ENCODE data around the gene MESP2. TPM values are rescaled to one million over a fixed set of nuclear protein-coding genes. Genes with fewer than 3 reads are reported as not detected.

MESP2 gene
- total and polyA plus RNA-seq, 2 of the 8 experiments (the other 6 are each of a cell fraction or from before 2014, with no cell fraction given) = 0.35 to 0.80 TPM

DNA sequence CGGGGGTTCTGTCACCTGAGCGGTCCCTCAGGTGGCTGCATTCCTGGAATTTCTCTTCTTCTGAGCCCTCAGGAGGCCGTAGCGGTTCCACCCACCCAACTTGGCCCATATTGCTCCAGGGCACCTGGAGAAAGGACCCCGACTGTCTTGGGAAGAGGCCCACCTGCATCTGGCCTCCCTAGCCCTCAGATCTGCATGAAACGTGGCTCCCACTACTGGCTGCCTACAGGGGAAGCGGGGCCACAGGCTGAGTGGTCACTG lies 48.4 kb downstream of the MESP2 start:
- Histone ChIP-seq H3K9me3 (ENCODE audit: insufficient read depth in 2 of 2, low read depth in 1 of 2, low read length in 1 of 2) (no peaks in the 10 kb centered on the region), H2AFZ (ENCODE audit: low read length) (no peak overlapping the region), H3K9ac (replicated peaks in 1 of 4; ENCODE audit: extremely low read depth in 1 of 4, low read depth in 3 of 4, low read length in 3 of 4) (no peak overlapping the region), H3K27ac (ENCODE audit: low read depth, low read length) (no peak overlapping the region), H3K79me1 (ENCODE audit: low read depth, low read length) (no peaks in the 10 kb centered on the region), H2BK12ac (ENCODE audit: low read depth, low read length) (no peak overlapping the region), H3K79me2 (ENCODE audit: control insufficient read depth in 1 of 2, insufficient read depth in 2 of 2, low read length in 2 of 2) (no peaks in the 10 kb centered on the region), H4K91ac (replicated peaks; ENCODE audit: insufficient read length, low read length) (no peak overlapping the region), H4K20me1 (replicated peaks in 1 of 2; ENCODE audit: control insufficient read depth in 1 of 2, insufficient read depth in 2 of 2, low read length in 2 of 2) (peaks cover 0 to 2% of the 10 kb centered on the region in 2 experiments), H3K4me1 (replicated peaks in 1 of 4; ENCODE audit: control insufficient read depth in 3 of 4, insufficient read depth in 4 of 4, low read length in 3 of 4) (peaks cover 0 to 11% (median 2%) of the 10 kb centered on the region in 4 experiments; a peak in 2 of 7 replicates), H2AK5ac (ENCODE audit: low read depth, low read length) (no peak overlapping the region), H3K18ac (ENCODE audit: extremely low read depth, low read length) (no peak overlapping the region), H2BK5ac (ENCODE audit: low read depth, low read length) (no peak overlapping the region), H2BK20ac (ENCODE audit: low read length) (no peak overlapping the region), H3K23ac (ENCODE audit: insufficient read length) (no peak overlapping the region), H3K36me3 (ENCODE audit: control insufficient read depth in 2 of 4, insufficient read depth in 4 of 4, low read length in 3 of 4) (no peaks in the 10 kb centered on the region), H3K56ac (replicated peaks; ENCODE audit: insufficient read length, low read depth, low read length) (no peak overlapping the region), H3K4me3 (ENCODE audit: extremely low read depth in 1 of 4, insufficient read depth in 2 of 4, low read depth in 3 of 4, low read length in 4 of 4) (no peak overlapping the region), H4K5ac (ENCODE audit: insufficient read length, low read depth, low read length) (no peak overlapping the region), H3K27me3 (replicated peaks in 1 of 4; ENCODE audit: control insufficient read depth in 3 of 4, extremely low read depth in 1 of 4, insufficient read depth in 3 of 4, low read length in 3 of 4) (no peaks in the 10 kb centered on the region), H2BK120ac (replicated peaks; ENCODE audit: low read depth, low read length) (no peak overlapping the region), H4K8ac (ENCODE audit: extremely low read depth, insufficient read depth, low read length) (no peak overlapping the region), H3K14ac (ENCODE audit: insufficient read length) (no peak overlapping the region), H3K23me2 (ENCODE audit: low read depth, low read length) (no peaks in the 10 kb centered on the region), H3K4ac (replicated peaks; ENCODE audit: insufficient read length, low read depth, low read length) (no peak overlapping the region), H3K4me2 (ENCODE audit: insufficient read depth in 1 of 2, low read depth in 2 of 2, low read length in 2 of 2) (no peak overlapping the region), H2BK15ac (ENCODE audit: low read length) (no peak overlapping the region)
- 66% methylated on average over 7 of the region's 7 CpGs; no CpG with 5 or more reads in 1 of the 2 experiments for WGBS, 2 experiments (ENCODE audit: extremely low coverage in 1 of 2, insufficient coverage in 1 of 2, insufficient read length in 1 of 2, insufficient replicate concordance in 2 of 2, low coverage in 1 of 2, low lambda C conversion rate in 2 of 2, missing lambda C conversion rate in 1 of 2)
- TF ChIP-seq, protein P1, sequence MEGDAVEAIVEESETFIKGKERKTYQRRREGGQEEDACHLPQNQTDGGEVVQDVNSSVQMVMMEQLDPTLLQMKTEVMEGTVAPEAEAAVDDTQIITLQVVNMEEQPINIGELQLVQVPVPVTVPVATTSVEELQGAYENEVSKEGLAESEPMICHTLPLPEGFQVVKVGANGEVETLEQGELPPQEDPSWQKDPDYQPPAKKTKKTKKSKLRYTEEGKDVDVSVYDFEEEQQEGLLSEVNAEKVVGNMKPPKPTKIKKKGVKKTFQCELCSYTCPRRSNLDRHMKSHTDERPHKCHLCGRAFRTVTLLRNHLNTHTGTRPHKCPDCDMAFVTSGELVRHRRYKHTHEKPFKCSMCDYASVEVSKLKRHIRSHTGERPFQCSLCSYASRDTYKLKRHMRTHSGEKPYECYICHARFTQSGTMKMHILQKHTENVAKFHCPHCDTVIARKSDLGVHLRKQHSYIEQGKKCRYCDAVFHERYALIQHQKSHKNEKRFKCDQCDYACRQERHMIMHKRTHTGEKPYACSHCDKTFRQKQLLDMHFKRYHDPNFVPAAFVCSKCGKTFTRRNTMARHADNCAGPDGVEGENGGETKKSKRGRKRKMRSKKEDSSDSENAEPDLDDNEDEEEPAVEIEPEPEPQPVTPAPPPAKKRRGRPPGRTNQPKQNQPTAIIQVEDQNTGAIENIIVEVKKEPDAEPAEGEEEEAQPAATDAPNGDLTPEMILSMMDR (IDR thresholded peaks at IDR 0.05; ENCODE audit: control extremely low read depth in 1 of 3, insufficient read depth in 1 of 3, low read depth in 1 of 3, low read length in 3 of 3) = no peak
- TF ChIP-seq ASH2L (IDR thresholded peaks at IDR 0.05; ENCODE audit: low read length) (no peak), RXRA (IDR thresholded peaks at IDR 0.05; ENCODE audit: insufficient read depth, low read depth, low read length) (no peak), TEAD4 (IDR thresholded peaks at IDR 0.05; ENCODE audit: low read depth, low read length) (peak; percentile 63; the same call in 1 of the 2 replicates)
- DNase-seq (ENCODE audit: low read depth in 1 of 2, low spot score in 2 of 2) (no peak), FAIRE-seq (no peak)
- CTCF ChIA-PET (ENCODE audit: partially characterized antibody) = no interaction called here
- POLR2A ChIA-PET (ENCODE audit: partially characterized antibody) = no interaction called here
